ENCODE measurements around the gene TMEM126B.

The TMEM126B gene

DNA sequence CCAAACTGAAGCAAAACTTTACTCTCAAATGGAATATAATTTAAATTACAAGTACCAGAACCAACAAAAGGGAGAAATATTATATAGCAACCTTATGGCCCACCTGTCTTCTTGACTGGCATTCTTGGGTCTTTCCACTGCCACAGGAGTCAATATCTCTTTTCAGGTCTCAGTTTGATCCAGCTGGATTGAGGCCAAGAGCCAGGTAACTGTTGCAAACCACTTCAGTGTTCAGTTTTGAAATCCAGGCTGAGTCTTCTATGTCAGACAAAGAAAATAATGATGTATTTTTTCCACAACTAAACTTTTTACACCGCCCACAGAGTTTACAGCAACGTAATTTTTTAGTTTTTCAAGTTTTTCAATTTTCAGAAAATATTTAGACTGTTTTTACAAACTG, 1.9 kb upstream of the TMEM126B start:
- DNase-seq (ENCODE audit: low spot score): no peak
- in situ Hi-C loops (cut with MboI; ENCODE audit: low pct_unique_long_range_greater_than_20kb, low sequenced_read_pairs, unreplicated experiment): no loop called here
- TF ChIP-seq, protein P1, sequence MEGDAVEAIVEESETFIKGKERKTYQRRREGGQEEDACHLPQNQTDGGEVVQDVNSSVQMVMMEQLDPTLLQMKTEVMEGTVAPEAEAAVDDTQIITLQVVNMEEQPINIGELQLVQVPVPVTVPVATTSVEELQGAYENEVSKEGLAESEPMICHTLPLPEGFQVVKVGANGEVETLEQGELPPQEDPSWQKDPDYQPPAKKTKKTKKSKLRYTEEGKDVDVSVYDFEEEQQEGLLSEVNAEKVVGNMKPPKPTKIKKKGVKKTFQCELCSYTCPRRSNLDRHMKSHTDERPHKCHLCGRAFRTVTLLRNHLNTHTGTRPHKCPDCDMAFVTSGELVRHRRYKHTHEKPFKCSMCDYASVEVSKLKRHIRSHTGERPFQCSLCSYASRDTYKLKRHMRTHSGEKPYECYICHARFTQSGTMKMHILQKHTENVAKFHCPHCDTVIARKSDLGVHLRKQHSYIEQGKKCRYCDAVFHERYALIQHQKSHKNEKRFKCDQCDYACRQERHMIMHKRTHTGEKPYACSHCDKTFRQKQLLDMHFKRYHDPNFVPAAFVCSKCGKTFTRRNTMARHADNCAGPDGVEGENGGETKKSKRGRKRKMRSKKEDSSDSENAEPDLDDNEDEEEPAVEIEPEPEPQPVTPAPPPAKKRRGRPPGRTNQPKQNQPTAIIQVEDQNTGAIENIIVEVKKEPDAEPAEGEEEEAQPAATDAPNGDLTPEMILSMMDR (IDR thresholded peaks at IDR 0.05; ENCODE audit: extremely low read depth, insufficient read depth, missing control alignments): no peak

DNA sequence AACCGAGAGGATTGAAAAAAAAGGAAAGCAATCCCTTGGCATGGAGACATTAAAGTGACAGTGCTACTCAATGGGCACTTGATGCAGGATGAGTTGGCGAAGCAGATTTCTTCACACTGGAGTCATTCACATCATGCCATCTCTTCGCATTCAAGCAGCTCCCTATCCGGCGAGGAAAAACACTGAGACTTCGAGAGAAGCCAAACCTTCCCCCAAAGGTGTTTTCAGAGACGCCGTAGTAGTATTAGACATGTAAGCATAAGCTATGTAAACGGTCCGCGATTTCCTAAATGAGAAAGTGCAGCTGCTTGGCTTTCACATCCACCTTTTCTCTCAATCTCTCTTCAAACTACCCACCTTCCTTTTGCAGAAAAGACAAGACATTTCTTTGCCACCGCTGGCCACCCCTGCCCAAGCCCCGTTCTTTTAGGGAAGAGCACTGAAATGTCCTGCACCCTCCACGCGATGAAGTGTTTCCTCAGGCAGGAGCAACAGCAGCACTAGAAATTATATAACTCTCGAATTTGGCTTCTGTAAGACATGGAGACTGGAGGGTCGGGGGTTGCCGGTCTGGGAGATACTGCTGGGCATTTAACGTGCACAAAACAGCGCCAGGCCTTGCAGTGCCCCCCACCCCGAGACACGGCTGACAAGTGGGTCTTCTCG, 928 bp upstream of the TMEM126B start, which contains the start of gene DLG2:
TSS of gene DLG2 (minus strand) at position 13 of the 666 bp plus-strand sequence.
- TF ChIP-seq, protein P1 (IDR thresholded peaks at IDR 0.05; ENCODE audit: extremely low read depth, insufficient read depth, missing control alignments): no peak
- in situ Hi-C loops (cut with MboI; ENCODE audit: low pct_unique_long_range_greater_than_20kb, low sequenced_read_pairs, unreplicated experiment): no loop called here
- DNase-seq (ENCODE audit: low spot score): no peak

- in situ Hi-C loops (cut with MboI; ENCODE audit: low pct_unique_long_range_greater_than_20kb, low sequenced_read_pairs, unreplicated experiment): no loop called here
- TF ChIP-seq, protein P1 (IDR thresholded peaks at IDR 0.05; ENCODE audit: extremely low read depth, insufficient read depth, missing control alignments): no peak
- no peak for DNase-seq (ENCODE audit: low spot score)
Observed at GRCh38 chr11:85628771-85629341, 463 bp downstream of the TMEM126B start.

- TF ChIP-seq, protein P1 (IDR thresholded peaks at IDR 0.05; ENCODE audit: extremely low read depth, insufficient read depth, missing control alignments): no peak
- no peak for DNase-seq (ENCODE audit: low spot score)
- in situ Hi-C loops (cut with MboI; ENCODE audit: low pct_unique_long_range_greater_than_20kb, low sequenced_read_pairs, unreplicated experiment): no loop called here
Observed at GRCh38 chr11:85634747-85635146, 6.4 kb downstream of the TMEM126B start.

- in situ Hi-C loops (cut with MboI; ENCODE audit: low pct_unique_long_range_greater_than_20kb, low sequenced_read_pairs, unreplicated experiment): no loop called here
- TF ChIP-seq, protein P1 (IDR thresholded peaks at IDR 0.05; ENCODE audit: extremely low read depth, insufficient read depth, missing control alignments): no peak
- DNase-seq (ENCODE audit: low spot score): no peak
Observed at GRCh38 chr11:85643191-85643614, 14.8 kb downstream of the TMEM126B start.

GRCh38 chr11:85647078-85647477, 18.7 kb downstream of the TMEM126B start:
- in situ Hi-C loops (cut with MboI; ENCODE audit: low pct_unique_long_range_greater_than_20kb, low sequenced_read_pairs, unreplicated experiment): no loop called here
- no peak for DNase-seq (ENCODE audit: low spot score)
- TF ChIP-seq, protein P1 (IDR thresholded peaks at IDR 0.05; ENCODE audit: extremely low read depth, insufficient read depth, missing control alignments): no peak
